UCSD-AML1 (cell line): ENCODE data around the gene EEIG1.

ENCODE experiments used
- DNase-seq: peaks from one replicate; lab custom pipeline; 2025; ENCODE audit not compliant: unreplicated experiment; lab: John Stamatoyannopoulos, UW

EEIG1 gene

GRCh38 chr9:128001779-128002298 lies 21.1 kb upstream of the EEIG1 start:
- DNase-seq: peak; percentile 44

GRCh38 chr9:128001151-128001778 lies 20.5 kb upstream of the EEIG1 start:
- DNase-seq: no peak

- no peak for DNase-seq
These were observed 18.7 kb upstream of the EEIG1 start for GRCh38 chr9:127999461-127999860.

- no peak for DNase-seq
These were observed 12.9 kb upstream of the EEIG1 start for GRCh38 chr9:127993721-127994120.

GRCh38 chr9:127991757-127992274 lies 11.0 kb upstream of the EEIG1 start:
- DNase-seq: no peak

GRCh38 chr9:127991017-127991756 lies 10.4 kb upstream of the EEIG1 start:
- no peak for DNase-seq

GRCh38 chr9:127990554-127990953 lies 9.8 kb upstream of the EEIG1 start:
- no peak for DNase-seq

- DNase-seq: no peak
These were observed 8.3 kb upstream of the EEIG1 start for GRCh38 chr9:127989094-127989493.

GRCh38 chr9:127987103-127987614 lies 6.4 kb upstream of the EEIG1 start:
- DNase-seq: no peak

- DNase-seq: no peak
These were observed 4.2 kb upstream of the EEIG1 start for GRCh38 chr9:127985011-127985410.

GRCh38 chr9:127983847-127984289 lies 3.1 kb upstream of the EEIG1 start:
- DNase-seq: no peak

- DNase-seq: no peak
These were observed 2.1 kb upstream of the EEIG1 start for GRCh38 chr9:127982912-127983311.

- no peak for DNase-seq
These were observed 851 bp upstream of the EEIG1 start for GRCh38 chr9:127981559-127982121.

GRCh38 chr9:127980060-127980705 lies 606 bp downstream of the EEIG1 start:
- no peak for DNase-seq

GRCh38 chr9:127979333-127980059 lies 1.3 kb downstream of the EEIG1 start:
- DNase-seq: no peak

GRCh38 chr9:127979015-127979332 lies 1.8 kb downstream of the EEIG1 start:
- no peak for DNase-seq

- DNase-seq: no peak
These were observed 2.7 kb downstream of the EEIG1 start for GRCh38 chr9:127977884-127978647.

GRCh38 chr9:127977009-127977883 lies 3.5 kb downstream of the EEIG1 start:
- no peak for DNase-seq

- DNase-seq: no peak
These were observed 4.3 kb downstream of the EEIG1 start for GRCh38 chr9:127976498-127976897.
